HG02571 (cell line): ENCODE measurements around the gene PRKG1.
"Not testable (repeated sequence)": the region's sequence is repeated elsewhere in the genome, so short reads cannot be mapped to it uniquely, and the experiment has no call there.

Experiments used
- ATAC-seq: cut with Tn5 transposase; IDR thresholded peaks from one replicate; pipeline ENCODE4 v1.9.1; 2021; ENCODE audit warnings: mild to moderate bottlenecking, moderate library complexity; ENCODE audit not compliant: unreplicated experiment

The PRKG1 gene

GRCh38 chr10:52136921-52137320 is 1062.6 kb downstream of the PRKG1 start:
- no peak for ATAC-seq

- ATAC-seq = no peak
Observed at GRCh38 chr10:52143338-52143737, 1069.1 kb downstream of the PRKG1 start.

GRCh38 chr10:52145636-52146035 is 1071.3 kb downstream of the PRKG1 start:
- ATAC-seq = no peak

GRCh38 chr10:52146766-52147165 is 1072.5 kb downstream of the PRKG1 start:
- no peak for ATAC-seq

- ATAC-seq = no peak
Observed at GRCh38 chr10:52170776-52171175, 1096.5 kb downstream of the PRKG1 start.

- ATAC-seq = no peak
Observed at GRCh38 chr10:52172581-52172980, 1098.3 kb downstream of the PRKG1 start.

GRCh38 chr10:52185256-52185655 is 1111.0 kb downstream of the PRKG1 start:
- no peak for ATAC-seq

GRCh38 chr10:52187521-52188258 is 1113.4 kb downstream of the PRKG1 start:
- no peak for ATAC-seq

- ATAC-seq = no peak
Observed at GRCh38 chr10:52191049-52191448, 1116.8 kb downstream of the PRKG1 start.

GRCh38 chr10:52194191-52194590 is 1119.9 kb downstream of the PRKG1 start:
- ATAC-seq = no peak

GRCh38 chr10:52194716-52195115 is 1120.4 kb downstream of the PRKG1 start:
- ATAC-seq = no peak

- ATAC-seq = no peak
Observed at GRCh38 chr10:52197098-52197497, 1122.8 kb downstream of the PRKG1 start.

GRCh38 chr10:52198540-52198939 is 1124.3 kb downstream of the PRKG1 start:
- no peak for ATAC-seq

GRCh38 chr10:52204906-52205305 is 1130.6 kb downstream of the PRKG1 start:
- ATAC-seq = not testable (repeated sequence)

GRCh38 chr10:52208365-52208764 is 1134.1 kb downstream of the PRKG1 start:
- no peak for ATAC-seq

- ATAC-seq = no peak
Observed at GRCh38 chr10:52210161-52210560, 1135.9 kb downstream of the PRKG1 start.

GRCh38 chr10:52212062-52212461 is 1137.8 kb downstream of the PRKG1 start:
- no peak for ATAC-seq

- no peak for ATAC-seq
Observed at GRCh38 chr10:52212802-52213201, 1138.5 kb downstream of the PRKG1 start.

- no peak for ATAC-seq
Observed at GRCh38 chr10:52213321-52213752, 1139.0 kb downstream of the PRKG1 start.

GRCh38 chr10:52215745-52216361 is 1141.6 kb downstream of the PRKG1 start:
- ATAC-seq = peak; percentile 72

GRCh38 chr10:52216852-52217251 is 1142.6 kb downstream of the PRKG1 start:
- ATAC-seq = peak; percentile 56

- no peak for ATAC-seq
Observed at GRCh38 chr10:52217531-52217930, 1143.2 kb downstream of the PRKG1 start.

- ATAC-seq = no peak
Observed at GRCh38 chr10:52220947-52221346, 1146.7 kb downstream of the PRKG1 start.
